Cardiac muscle cell (in vitro differentiated cells and primary cell): ENCODE data around the gene RIMBP2. TPM values are rescaled to one million over a fixed set of nuclear protein-coding genes. Genes with fewer than 3 reads are reported as not detected.

Experiments used
- DNase-seq, 2 donors: peaks; one replicate each; pipeline versions ENCODE4 v3.0.0 to v3.0.0-alpha.2; 2010 to 2017; ENCODE audit warnings: low read depth in 1 of 2, low spot score in 1 of 2
- H3K27ac ChIP-seq: fragments of 200-600 bp; sonication (generic); 2 replicates; pipeline ENCODE4 v1.5.1; 2016
- H3K27me3 ChIP-seq: fragments of 200-600 bp; sonication (generic); 2 replicates; pipeline ENCODE4 v1.6.0; 2016; ENCODE audit warnings: control low read depth
- H3K36me3 ChIP-seq: fragments of 200-600 bp; sonication (generic); 2 replicates; pipeline ENCODE4 v1.5.1; 2016; ENCODE audit warnings: control low read depth
- H3K4me1 ChIP-seq: fragments of 200-600 bp; sonication (generic); 2 replicates; pipeline ENCODE4 v1.8.1; 2017; ENCODE audit warnings: low read depth, mild to moderate bottlenecking, mixed run types
- H3K4me3 ChIP-seq: fragments of 200-600 bp; sonication (generic); 2 replicates; pipeline ENCODE4 v1.5.1; 2016; ENCODE audit warnings: mild to moderate bottlenecking
- H3K9me3 ChIP-seq: fragments of 200-600 bp; sonication (generic); 2 replicates; pipeline ENCODE4 v1.5.1; 2017; ENCODE audit warnings: low read depth, mild to moderate bottlenecking, control low read depth
- CTCF ChIP-seq: IDR thresholded peaks from 2 replicates; pipeline ENCODE4 v1.5.1; 2012; ENCODE audit warnings: low read depth, mild to moderate bottlenecking, low read length
- polyA plus RNA-seq: library from polyadenylated mRNA; unstranded; fragments of >200 nt; fragmentation: Nextera tagmentation; extraction: Ambion mirVana; gene quantifications from 2 replicates; pipeline ENCODE4 v1.2.1, GENCODE V29; 2016
- total RNA-seq: library from RNA; depleted of rRNA; stranded (reverse); fragments of >200 nt; gene quantifications from 2 replicates; pipeline ENCODE4 v1.2.3, GENCODE V29; 2016

Gene RIMBP2
- total and polyA plus RNA-seq, 2 experiments from 2014 or later, result 2.6 to 10.5 TPM

DNA sequence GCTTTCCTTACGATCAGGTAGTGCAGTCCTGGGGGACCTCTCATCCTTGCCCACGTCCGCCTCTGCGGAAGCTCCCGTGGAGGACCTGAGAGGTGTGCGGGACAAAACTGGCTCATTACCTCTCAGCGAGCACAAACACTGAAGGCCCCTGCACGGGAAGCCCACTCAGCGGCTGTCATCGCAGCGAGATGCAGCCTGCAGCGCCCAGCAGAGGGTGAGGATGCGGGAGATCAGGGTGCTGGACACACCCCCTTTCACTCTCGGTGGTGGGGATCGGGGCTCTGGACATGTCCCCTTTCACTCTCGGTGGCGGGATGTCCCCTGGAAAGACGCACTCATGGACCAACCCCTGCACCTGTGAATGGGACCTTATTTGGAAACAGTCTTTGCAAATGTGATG lies 266.8 kb downstream of the RIMBP2 start:
- Histone ChIP-seq H3K27me3 (no peaks in the 10 kb centered on the region), H3K36me3 (no peaks in the 10 kb centered on the region), H3K27ac (no peak overlapping the region), H3K4me3 (no peak overlapping the region), H3K9me3 (no peaks in the 10 kb centered on the region), H3K4me1 (no peaks in the 10 kb centered on the region)
- TF ChIP-seq CTCF, result no peak
- no peak for DNase-seq

DNA sequence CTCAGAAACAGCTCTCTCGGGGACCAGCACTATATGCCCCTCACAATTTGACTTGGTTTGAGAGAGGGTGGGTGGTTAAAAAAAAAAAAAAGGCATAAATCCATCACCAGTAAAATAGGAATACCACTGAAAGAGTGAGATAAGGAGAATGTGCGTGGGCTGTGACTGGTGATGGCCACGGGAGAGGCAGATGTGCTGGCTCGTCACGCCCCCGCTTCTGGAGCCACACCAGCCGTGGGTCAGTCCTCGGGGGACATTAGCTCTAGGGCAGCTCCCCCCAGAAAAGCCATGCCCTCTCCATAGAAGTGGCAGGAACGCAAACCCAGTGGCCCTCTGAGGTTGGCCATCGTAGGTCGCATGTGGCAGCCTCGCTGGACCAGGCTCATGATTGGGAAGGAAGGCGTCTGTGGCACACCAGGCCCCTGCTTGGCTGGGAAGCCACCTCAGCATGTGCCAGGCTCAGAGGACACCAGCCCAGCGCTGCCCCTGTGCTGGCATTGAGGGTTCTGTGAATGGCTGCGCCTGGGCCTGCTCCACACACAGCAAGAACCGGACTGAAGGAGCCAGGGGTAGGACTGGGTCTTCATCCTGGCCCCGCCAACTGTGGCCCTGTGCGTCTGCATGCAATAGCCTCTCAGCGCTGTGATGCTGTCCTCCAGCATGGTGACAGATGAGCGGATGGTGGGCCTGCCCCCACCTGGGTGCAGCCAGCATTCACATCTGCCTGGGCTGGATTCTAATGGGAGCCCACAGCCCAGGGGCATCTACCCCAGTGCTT lies 267.9 kb downstream of the RIMBP2 start:
- Histone ChIP-seq H3K36me3 (no peaks in the 10 kb centered on the region), H3K9me3 (no peaks in the 10 kb centered on the region), H3K4me3 (no peak overlapping the region), H3K27me3 (no peaks in the 10 kb centered on the region), H3K27ac (no peak overlapping the region), H3K4me1 (no peaks in the 10 kb centered on the region)
- no peak for DNase-seq
- no peak for TF ChIP-seq CTCF

- Histone ChIP-seq H3K4me3 (no peak overlapping the region), H3K27me3 (no peaks in the 10 kb centered on the region), H3K9me3 (no peaks in the 10 kb centered on the region), H3K27ac (no peak overlapping the region), H3K36me3 (no peaks in the 10 kb centered on the region), H3K4me1 (no peaks in the 10 kb centered on the region)
- no peak for TF ChIP-seq CTCF
- no peak for DNase-seq
Observed at GRCh38 chr12:130447655-130447965, 268.5 kb downstream of the RIMBP2 start.

- H3K9me3 ChIP-seq, result no peaks in the 10 kb centered on the region
- H3K4me3 ChIP-seq, result no peak overlapping the region
- no peaks in the 10 kb centered on the region for H3K36me3 ChIP-seq
- no peak overlapping the region for H3K27ac ChIP-seq
- no peaks in the 10 kb centered on the region for H3K4me1 ChIP-seq
- TF ChIP-seq CTCF, result no peak
- no peaks in the 10 kb centered on the region for H3K27me3 ChIP-seq
- DNase-seq, result no peak
Observed at GRCh38 chr12:130446846-130447654, 269.0 kb downstream of the RIMBP2 start.

- no peak for DNase-seq
- Histone ChIP-seq H3K9me3 (no peaks in the 10 kb centered on the region), H3K27me3 (no peaks in the 10 kb centered on the region), H3K27ac (no peak overlapping the region), H3K4me1 (no peaks in the 10 kb centered on the region), H3K36me3 (no peaks in the 10 kb centered on the region), H3K4me3 (no peak overlapping the region)
- TF ChIP-seq CTCF, result no peak
Observed at GRCh38 chr12:130444986-130445385, 271.1 kb downstream of the RIMBP2 start.
